Karpas-422 (cell line): ENCODE measurements around the gene KIAA1958. TPM values are rescaled to one million over a fixed set of nuclear protein-coding genes. Genes with fewer than 3 reads are reported as not detected.

Experiments
- DNase-seq: peaks from one replicate; pipeline ENCODE4 v3.0.0-alpha.2; 2015
- H2AFZ ChIP-seq: fragments of 200-600 bp; sonication (generic); 2 replicates; pipeline ENCODE4 v1.6.1; 2014; ENCODE audit warnings: antibody characterized with exemption, low read length, mixed read lengths
- H3K27ac ChIP-seq: fragments of 200-600 bp; sonication (generic); 2 replicates; pipeline ENCODE4 v1.5.1; 2014; ENCODE audit warnings: mild to moderate bottlenecking, low read length, moderate library complexity
- H3K27me3 ChIP-seq: fragments of 200-600 bp; sonication (generic); 2 replicates; pipeline ENCODE4 v1.6.1; 2014; ENCODE audit warnings: low read length, mixed read lengths
- H3K36me3 ChIP-seq: fragments of 200-600 bp; sonication (generic); 2 replicates; pipeline ENCODE4 v1.6.1; 2014; ENCODE audit warnings: low read length, mixed read lengths; ENCODE audit not compliant: insufficient read depth
- H3K4me1 ChIP-seq: fragments of 200-600 bp; sonication (generic); 2 replicates; pipeline ENCODE4 v1.6.1; 2014; ENCODE audit warnings: mild to moderate bottlenecking, low read length, mixed read lengths
- H3K4me2 ChIP-seq: fragments of 200-600 bp; sonication (generic); 2 replicates; pipeline ENCODE4 v1.6.1; 2014; ENCODE audit warnings: low read length, low read depth, mild to moderate bottlenecking; ENCODE audit not compliant: poor library complexity, severe bottlenecking
- H3K4me3 ChIP-seq: fragments of 200-600 bp; sonication (generic); 2 replicates; pipeline ENCODE4 v1.5.1; 2014; ENCODE audit warnings: mild to moderate bottlenecking, antibody characterized with exemption, low read length, mixed read lengths
- H3K79me2 ChIP-seq: fragments of 200-600 bp; sonication (generic); 2 replicates; pipeline ENCODE4 v1.6.1; 2014; ENCODE audit warnings: mild to moderate bottlenecking, low read length, mixed read lengths
- H3K9ac ChIP-seq: fragments of 200-600 bp; sonication (generic); 2 replicates; pipeline ENCODE4 v1.6.0; 2014; ENCODE audit warnings: low read length
- H3K9me2 ChIP-seq: fragments of 200-600 bp; sonication (generic), shearing (Covaris generic); replicated peaks from 2 replicates; pipeline ENCODE4 v1.6.0; 2014; ENCODE audit warnings: mild to moderate bottlenecking, low read length, moderate library complexity; ENCODE audit not compliant: insufficient read depth
- H3K9me3 ChIP-seq: fragments of 300-700, 200-600 bp; sonication (generic); 2 replicates; pipeline ENCODE4 v1.6.1; 2014; ENCODE audit warnings: low read length, mixed read lengths
- H4K20me1 ChIP-seq: fragments of 200-600 bp; sonication (generic); 2 replicates; pipeline ENCODE4 v1.6.1; 2014; ENCODE audit warnings: mild to moderate bottlenecking, antibody characterized with exemption, low read length, low read depth; ENCODE audit not compliant: insufficient read depth
- total RNA-seq: library from RNA; depleted of rRNA; stranded (reverse); fragments of >200 nt; shearing (Covaris generic); gene quantifications from 2 replicates; pipeline ENCODE4 v1.2.3, GENCODE V29; 2014; ENCODE audit warnings: low replicate concordance

The KIAA1958 gene
- total RNA-seq, 1 experiment from 2014 or later = 44.7 TPM

- H3K79me2 ChIP-seq = peaks cover 92% of the 10 kb centered on the region
- H3K4me2 ChIP-seq = no peak overlapping the region
- no peaks in the 10 kb centered on the region for H3K9me2 ChIP-seq
- H2AFZ ChIP-seq = no peak overlapping the region
- no peak overlapping the region for H3K9ac ChIP-seq
- H3K27me3 ChIP-seq = no peaks in the 10 kb centered on the region
- H3K4me3 ChIP-seq = no peak overlapping the region
- no peak overlapping the region for H3K27ac ChIP-seq
- H3K4me1 ChIP-seq = peaks cover 52% of the 10 kb centered on the region
- no peaks in the 10 kb centered on the region for H4K20me1 ChIP-seq
- no peak for DNase-seq
- no peaks in the 10 kb centered on the region for H3K36me3 ChIP-seq
- H3K9me3 ChIP-seq = no peaks in the 10 kb centered on the region
Measured at GRCh38 chr9:112605963-112606699, 119.5 kb downstream of the KIAA1958 start.

GRCh38 chr9:112608851-112609250 lies 122.2 kb downstream of the KIAA1958 start:
- no peaks in the 10 kb centered on the region for H3K9me2 ChIP-seq
- peaks cover 29% of the 10 kb centered on the region for H3K4me1 ChIP-seq
- H3K9me3 ChIP-seq = no peaks in the 10 kb centered on the region
- H3K4me3 ChIP-seq = no peak overlapping the region
- no peak overlapping the region for H2AFZ ChIP-seq
- no peaks in the 10 kb centered on the region for H3K27me3 ChIP-seq
- H3K4me2 ChIP-seq = no peak overlapping the region
- H3K79me2 ChIP-seq = peaks cover 85% of the 10 kb centered on the region
- no peak overlapping the region for H3K27ac ChIP-seq
- H3K9ac ChIP-seq = no peak overlapping the region
- no peak for DNase-seq
- no peaks in the 10 kb centered on the region for H3K36me3 ChIP-seq
- H4K20me1 ChIP-seq = no peaks in the 10 kb centered on the region

- Histone ChIP-seq H3K4me3 (no peak overlapping the region), H3K9me2 (no peaks in the 10 kb centered on the region), H3K4me2 (no peak overlapping the region), H3K9me3 (no peaks in the 10 kb centered on the region), H3K4me1 (peaks cover 13% of the 10 kb centered on the region), H2AFZ (no peak overlapping the region), H3K9ac (no peak overlapping the region), H3K27ac (no peak overlapping the region), H4K20me1 (no peaks in the 10 kb centered on the region), H3K27me3 (no peaks in the 10 kb centered on the region), H3K36me3 (peaks cover 6% of the 10 kb centered on the region; the same call in 1 of the 2 replicates), H3K79me2 (peaks cover 72% of the 10 kb centered on the region)
- DNase-seq = no peak
Measured at GRCh38 chr9:112615584-112616266, 129.1 kb downstream of the KIAA1958 start.

GRCh38 chr9:112617371-112617770 lies 130.7 kb downstream of the KIAA1958 start:
- Histone ChIP-seq H3K79me2 (peaks cover 76% of the 10 kb centered on the region), H3K9ac (no peak overlapping the region), H3K4me3 (no peak overlapping the region), H3K36me3 (peaks cover 6% of the 10 kb centered on the region; the same call in 1 of the 2 replicates), H4K20me1 (no peaks in the 10 kb centered on the region), H3K9me2 (no peaks in the 10 kb centered on the region), H3K4me1 (peaks cover 23% of the 10 kb centered on the region), H3K27ac (no peak overlapping the region), H3K9me3 (no peaks in the 10 kb centered on the region), H3K27me3 (no peaks in the 10 kb centered on the region), H2AFZ (no peak overlapping the region), H3K4me2 (no peak overlapping the region)
- no peak for DNase-seq

GRCh38 chr9:112618385-112619009 lies 131.9 kb downstream of the KIAA1958 start:
- Histone ChIP-seq H3K4me2 (no peak overlapping the region), H3K4me1 (peaks cover 23% of the 10 kb centered on the region), H3K9ac (no peak overlapping the region), H3K9me2 (no peaks in the 10 kb centered on the region), H2AFZ (no peak overlapping the region), H3K27ac (no peak overlapping the region), H4K20me1 (no peaks in the 10 kb centered on the region), H3K27me3 (no peaks in the 10 kb centered on the region), H3K4me3 (no peak overlapping the region), H3K36me3 (peaks cover 6% of the 10 kb centered on the region; the same call in 1 of the 2 replicates), H3K9me3 (no peaks in the 10 kb centered on the region), H3K79me2 (peaks cover 78% of the 10 kb centered on the region)
- no peak for DNase-seq

- Histone ChIP-seq H3K79me2 (peaks cover 80% of the 10 kb centered on the region), H3K27ac (0 out of 2 replicates have a peak overlapping the region, but pooled peaks have one; percentile 75), H3K9me3 (no peaks in the 10 kb centered on the region), H3K4me2 (no peak overlapping the region), H3K36me3 (peaks cover 6% of the 10 kb centered on the region; the same call in 1 of the 2 replicates), H3K4me1 (peaks cover 23% of the 10 kb centered on the region), H4K20me1 (no peaks in the 10 kb centered on the region), H2AFZ (no peak overlapping the region), H3K4me3 (no peak overlapping the region), H3K9me2 (no peaks in the 10 kb centered on the region), H3K9ac (no peak overlapping the region), H3K27me3 (no peaks in the 10 kb centered on the region)
- no peak for DNase-seq
Measured at GRCh38 chr9:112620388-112620787, 133.8 kb downstream of the KIAA1958 start.

GRCh38 chr9:112621018-112621655 lies 134.5 kb downstream of the KIAA1958 start:
- peak; percentile 58 for DNase-seq
- H3K79me2 ChIP-seq = peaks cover 80% of the 10 kb centered on the region

More at GRCh38 chr9:112621018-112621655, 134.5 kb downstream of the KIAA1958 start:
- peak overlapping the region; percentile 75 for H3K27ac ChIP-seq
- H3K9me3 ChIP-seq = no peaks in the 10 kb centered on the region
- no peaks in the 10 kb centered on the region for H3K27me3 ChIP-seq
- H3K36me3 ChIP-seq = peaks cover 6% of the 10 kb centered on the region; the same call in 1 of the 2 replicates
- H3K4me3 ChIP-seq = no peak overlapping the region
- peaks cover 17% of the 10 kb centered on the region for H3K4me1 ChIP-seq
- no peak overlapping the region for H2AFZ ChIP-seq
- H3K9me2 ChIP-seq = no peaks in the 10 kb centered on the region
- no peaks in the 10 kb centered on the region for H4K20me1 ChIP-seq
- peak overlapping the region; percentile 42 for H3K4me2 ChIP-seq
- H3K9ac ChIP-seq = peak overlapping the region; percentile 31; the same call in 1 of the 2 replicates
